Endothelial cell of umbilical vein (primary cell): Measurements from ENCODE around the gene SMURF2. TPM values are rescaled to one million over a fixed set of nuclear protein-coding genes. Genes with fewer than 3 reads are reported as not detected.
A peak's percentile ranks its signal among the peaks of the same experiment; 100 is the strongest.

Source experiments
- BruUV-seq: library from RNA; stranded (reverse); fragments of 400-500 nt; replicated peaks from 2 replicates; lab custom pipeline; 2021; lab: Mats Ljungman, UMichigan
- CTCF ChIA-PET: fragments of 300-600, 350-600 bp; sonication (Branson Sonifier 250); formaldehyde crosslinking; loops from one replicate; lab custom pipeline; 2021; ENCODE audit warnings: antibody characterized with exemption, inconsistent platforms; lab: Charles Lee
- POLR2A ChIA-PET: fragments of 300-600, 350-600 bp; sonication (Branson Sonifier 250); formaldehyde crosslinking; loops from one replicate; lab custom pipeline; 2021; ENCODE audit warnings: antibody characterized with exemption, inconsistent platforms; lab: Charles Lee
- DNase-seq: peaks from one replicate; pipeline ENCODE4 v3.0.0-alpha.2; 2011; ENCODE audit warnings: low read depth, low spot score
- FAIRE-seq: peaks from 2 replicates; lab custom pipeline; 2011; peaks lifted over from hg19 to GRCh38; lab: Jason Lieb, UNC
- H2AFZ ChIP-seq: 2 replicates; pipeline ENCODE4 v1.6.0; 2012; ENCODE audit warnings: low read depth, low read length, control low read depth, inconsistent platforms
- H3K27ac ChIP-seq: 2 replicates; pipeline ENCODE4 v1.5.1; 2011; ENCODE audit warnings: low read depth, mild to moderate bottlenecking, control low read depth, low read length, moderate library complexity; ENCODE audit not compliant: insufficient read depth
- H3K27me3 ChIP-seq, 2 experiments: 2 replicates each; pipeline versions ENCODE4 v1.6.0 to v1.6.1; 2011; ENCODE audit warnings: low read length in 2 of 2, mixed read lengths in 1 of 2; ENCODE audit not compliant: control insufficient read depth in 2 of 2, insufficient read depth in 2 of 2
- H3K36me3 ChIP-seq, 2 experiments: 2 replicates in 1 of 2; 3 replicates in 1 of 2; pipeline ENCODE4 v1.5.1; 2011; ENCODE audit warnings: low read length in 2 of 2, mild to moderate bottlenecking in 1 of 2, moderate library complexity in 1 of 2; ENCODE audit not compliant: control insufficient read depth in 2 of 2, insufficient read depth in 2 of 2; ENCODE audit errors: extremely low read depth in 1 of 2
- H3K4me1 ChIP-seq: 3 replicates; pipeline ENCODE4 v1.5.1; 2011; ENCODE audit warnings: mild to moderate bottlenecking, low read length; ENCODE audit not compliant: control insufficient read depth, insufficient read depth; ENCODE audit errors: extremely low read depth
- H3K4me2 ChIP-seq: 2 replicates; pipeline ENCODE4 v1.6.1; 2011; ENCODE audit warnings: low read length, control low read depth, mixed read lengths; ENCODE audit not compliant: insufficient read depth
- H3K4me3 ChIP-seq, 3 experiments: fragments of 200-600 bp in 1 of 3; sonication (generic), shearing (Covaris generic) in 1 of 3; replicated peaks in 1 of 3; 2 replicates each; pipeline ENCODE4 v1.5.1; 2011 to 2016; ENCODE audit warnings: control low read depth in 3 of 3, low read length in 3 of 3, mild to moderate bottlenecking in 2 of 3, inconsistent platforms in 1 of 3, low read depth in 1 of 3, moderate library complexity in 1 of 3; ENCODE audit not compliant: insufficient read depth in 1 of 3
- H3K79me2 ChIP-seq: 2 replicates; pipeline ENCODE4 v1.6.0; 2012; ENCODE audit warnings: low read length, inconsistent platforms; ENCODE audit not compliant: control insufficient read depth, insufficient read depth
- H3K9ac ChIP-seq: replicated peaks from 2 replicates; pipeline ENCODE3; 2011; ENCODE audit warnings: low read length, control low read depth; ENCODE audit not compliant: insufficient read depth; ENCODE audit errors: extremely low read depth
- H3K9me1 ChIP-seq: replicated peaks from 3 replicates; pipeline ENCODE4 v1.6.0; 2011; ENCODE audit warnings: mild to moderate bottlenecking, low read length; ENCODE audit not compliant: control insufficient read depth, insufficient read depth; ENCODE audit errors: extremely low read depth
- H3K9me3 ChIP-seq: replicated peaks from 2 replicates; pipeline ENCODE4 v1.5.1; 2012; ENCODE audit warnings: low read length, inconsistent platforms; ENCODE audit not compliant: control insufficient read depth, insufficient read depth
- H4K20me1 ChIP-seq: replicated peaks from 2 replicates; pipeline ENCODE3; 2011; ENCODE audit warnings: mild to moderate bottlenecking, low read length; ENCODE audit not compliant: control insufficient read depth, insufficient read depth; ENCODE audit errors: extremely low read depth
- EZH2 ChIP-seq: IDR thresholded peaks from 2 replicates; pipeline ENCODE4 v1.6.1; 2012; ENCODE audit warnings: borderline replicate concordance, low read depth, mild to moderate bottlenecking, moderate library complexity, low read length, inconsistent platforms; ENCODE audit not compliant: severe bottlenecking
- FOS ChIP-seq: IDR thresholded peaks from 2 replicates; pipeline ENCODE4 v1.6.1; 2011; ENCODE audit warnings: mild to moderate bottlenecking, low read length, moderate library complexity, borderline replicate concordance; ENCODE audit not compliant: insufficient read depth
- JUN ChIP-seq: IDR thresholded peaks from 2 replicates; pipeline ENCODE4 v1.6.1; 2011; ENCODE audit warnings: borderline replicate concordance, low read depth; ENCODE audit not compliant: insufficient read length, insufficient read depth
- POLR2A ChIP-seq: IDR thresholded peaks from 2 replicates; pipeline ENCODE4 v1.6.1; 2012; ENCODE audit warnings: low read depth, mild to moderate bottlenecking, control low read depth, low read length
- POLR2AphosphoS5 ChIP-seq: IDR thresholded peaks from 2 replicates; pipeline ENCODE4 v1.6.1; 2012; ENCODE audit warnings: low read depth, mild to moderate bottlenecking, control low read depth, low read length, moderate library complexity; ENCODE audit not compliant: insufficient read depth
- dilution Hi-C: fragments of 300-500 bp; cut with MboI; formaldehyde crosslinking; loops from one replicate; pipeline ENCODE4 v1.15.0; 2019; ENCODE audit warnings: low sequenced_read_pairs; ENCODE audit not compliant: extremely low pct_ligation_motif_present
- intact Hi-C: fragments of 100-400 bp; cut with micrococcal nuclease; formaldehyde crosslinking; loops from one replicate; pipeline ENCODE4 v1.10.0; 2022
- polyA plus RNA-seq, 4 experiments: library from polyadenylated mRNA; depleted of rRNA in 3 of 4; stranded (reverse) in 3 of 4; unstranded in 1 of 4; fragments of >200 nt; gene quantifications; 2 replicates each; pipeline versions ENCODE4 v1.2.1 to v1.2.3, GENCODE V29; 2011 to 2012; ENCODE audit warnings: missing spikeins in 1 of 4
- total RNA-seq: library from RNA; stranded (reverse); gene quantifications from 2 replicates; pipeline ENCODE4 v1.2.3, GENCODE V29; 2021

SMURF2 gene
- total and polyA plus RNA-seq, 2 donors (not counting 3 experiments of a cell fraction or from before 2014, with no cell fraction given), result 32.9 to 105 TPM

- H3K27ac ChIP-seq, result peak overlapping the region; percentile 88
These were observed 39.0 kb downstream of the SMURF2 start for GRCh38 chr17:64622931-64623654.

DNA sequence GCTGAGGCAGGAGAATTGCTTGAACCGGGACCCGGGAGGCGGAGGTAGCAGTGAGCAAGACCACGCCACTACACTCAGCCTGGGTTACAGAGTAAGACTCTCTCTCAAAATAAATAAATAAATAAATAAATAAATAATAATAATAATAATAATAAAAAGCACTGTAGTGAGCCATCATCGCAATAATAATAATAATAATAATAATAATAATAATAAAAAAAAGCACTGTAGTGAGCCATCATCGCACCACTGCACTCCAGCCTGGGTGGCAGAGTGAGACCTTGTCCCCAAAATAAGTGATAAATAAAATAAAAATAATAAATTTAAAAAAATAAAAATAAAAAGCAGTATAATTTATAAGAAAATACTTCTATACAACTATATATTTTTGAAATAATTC is 40.3 kb downstream of the SMURF2 start:
- Histone ChIP-seq H3K36me3 (peaks cover 0 to 9% of the 10 kb centered on the region in 2 experiments), H3K4me1 (peaks cover 79% of the 10 kb centered on the region), H3K9ac (no peak overlapping the region), H2AFZ (no peak overlapping the region), H3K9me1 (peaks cover 2% of the 10 kb centered on the region), H3K4me2 (no peak overlapping the region), H3K27ac (peak overlapping the region; percentile 88), H4K20me1 (peaks cover 25% of the 10 kb centered on the region), H3K27me3 (no peaks in the 10 kb centered on the region), H3K79me2 (peaks cover 93% of the 10 kb centered on the region), H3K9me3 (no peaks in the 10 kb centered on the region), H3K4me3 (no peak overlapping the region)
- intact Hi-C loops (loop anchor here (2.0 kb wide), 1 partner anchor 13 kb away; no protein-coding TSS in a partner anchor), dilution Hi-C loops (no loop called here)
- CTCF ChIA-PET, result no interaction called here
- no TSS peak for BruUV-seq
- TF ChIP-seq POLR2A (no peak), POLR2AphosphoS5 (no peak), EZH2 (no peak), FOS (no peak)
- POLR2A ChIA-PET, result no interaction called here
- FAIRE-seq (no peak), DNase-seq (no peak)

More at GRCh38 chr17:64622931-64623654, 39.0 kb downstream of the SMURF2 start:
- ChIA-PET CTCF (interaction anchor here (0.7 to 2.1 kb wide), 9 partner anchors 8 to 38 kb away, joined by 3 to 9 read pairs (median 3); no protein-coding TSS in a partner anchor), POLR2A (interaction anchor here (1.0 kb wide), 1 partner anchor 19 kb away, joined by 4 read pairs; no protein-coding TSS in a partner anchor)
- Histone ChIP-seq H3K27me3 (no peaks in the 10 kb centered on the region), H2AFZ (no peak overlapping the region), H3K36me3 (peaks cover 0 to 9% of the 10 kb centered on the region in 2 experiments), H3K9me1 (peaks cover 2% of the 10 kb centered on the region), H3K9ac (peak overlapping the region; percentile 22), H3K4me1 (peaks cover 82% of the 10 kb centered on the region), H3K4me2 (peak overlapping the region; percentile 69), H3K4me3 (no peak overlapping the region), H3K9me3 (no peaks in the 10 kb centered on the region), H4K20me1 (peaks cover 23% of the 10 kb centered on the region), H3K79me2 (peaks cover 93% of the 10 kb centered on the region)
- DNase-seq (peak; percentile 97), FAIRE-seq (peak; percentile 94)
- dilution Hi-C loops, result no loop called here
- intact Hi-C loops, result loop anchor here (1.0 to 2.0 kb wide), 2 partner anchors 14 to 84 kb away; no protein-coding TSS in a partner anchor
- TSS peak; percentile 31 for BruUV-seq
- TF ChIP-seq POLR2A (no peak), JUN (peak; percentile 93), FOS (peak; percentile 84), POLR2AphosphoS5 (peak; percentile 45)
